NK-92 (cell line): ENCODE measurements around the gene ZDHHC6.
"Not testable (repeated sequence)": the region's sequence is repeated elsewhere in the genome, so short reads cannot be mapped to it uniquely, and the experiment has no call there.

Experiments
- DNase-seq: peaks from one replicate; lab custom pipeline; 2025; ENCODE audit not compliant: unreplicated experiment; lab: John Stamatoyannopoulos, UW

Gene ZDHHC6

DNA sequence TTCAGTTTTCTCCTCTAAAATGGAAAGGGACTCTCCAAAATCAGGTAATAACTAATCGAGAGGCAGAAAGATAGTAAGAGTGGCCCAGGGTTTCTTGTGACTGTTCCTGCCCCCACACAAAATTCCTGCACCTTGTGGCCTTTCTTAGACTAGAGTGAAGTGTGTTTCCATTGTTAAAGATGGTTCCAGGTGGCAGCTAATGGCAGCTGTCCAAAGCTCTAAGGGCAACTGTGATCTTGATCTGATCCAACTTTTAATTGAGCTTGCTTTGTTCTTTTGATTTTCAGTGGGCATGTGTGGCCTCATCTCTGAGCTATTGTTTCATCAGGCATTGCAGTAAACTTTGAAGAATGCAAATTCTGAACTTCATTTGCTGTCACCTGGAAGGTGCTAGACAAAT is 53.4 kb downstream of the ZDHHC6 start:
- no peak for DNase-seq

DNA sequence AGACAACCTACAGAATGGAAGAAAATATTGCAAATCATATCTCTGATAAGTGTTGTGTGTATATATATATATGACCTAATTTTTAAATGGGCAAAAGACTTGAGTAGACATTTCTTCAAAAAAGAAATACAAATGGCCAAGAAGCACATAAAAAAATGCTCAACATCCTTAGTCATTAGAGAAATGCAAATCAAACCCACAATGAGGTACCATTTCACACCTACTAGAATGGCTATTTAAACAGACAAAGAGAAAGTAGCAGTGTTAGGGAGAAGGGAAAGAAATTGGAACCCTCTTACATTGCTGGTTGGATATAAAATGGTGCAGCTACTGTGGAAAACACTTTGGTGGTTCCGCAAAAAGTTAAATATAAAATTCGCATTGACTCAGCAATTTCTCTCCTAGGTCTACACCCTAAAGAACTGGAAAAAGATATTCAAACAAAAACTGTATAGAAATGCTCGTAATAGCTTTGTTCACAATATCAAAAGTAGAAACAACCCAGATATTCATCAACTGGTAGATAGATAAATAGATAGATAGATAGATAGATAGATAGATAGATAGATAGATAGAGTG is 56.5 kb downstream of the ZDHHC6 start:
- DNase-seq: no peak

DNA sequence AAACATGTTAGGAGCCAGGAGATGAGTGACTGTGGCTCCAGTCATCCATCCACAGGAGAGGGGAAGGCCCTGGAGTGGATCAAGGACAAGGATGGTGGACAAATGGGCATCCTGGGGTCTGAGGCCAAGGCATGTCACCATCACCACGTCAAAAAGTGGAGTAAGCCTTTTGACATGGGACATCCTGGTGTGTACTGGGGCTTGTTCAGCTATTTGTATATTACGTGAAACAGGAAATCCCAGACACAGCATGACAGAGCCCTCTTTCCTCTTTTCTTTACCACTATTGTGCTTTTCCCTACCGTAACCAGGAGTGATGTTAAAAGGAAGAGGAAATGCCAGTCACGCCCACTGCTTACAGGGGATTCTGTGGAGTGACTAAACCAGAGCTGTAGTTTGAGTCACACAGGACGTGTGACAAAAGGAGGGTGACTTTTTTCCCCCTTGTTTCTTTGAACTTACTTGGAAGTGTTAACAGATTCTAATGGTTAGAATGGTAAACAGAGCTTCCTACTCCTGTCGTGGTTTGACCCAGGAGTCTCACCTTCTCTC is 57.4 kb downstream of the ZDHHC6 start:
- no peak for DNase-seq

DNA sequence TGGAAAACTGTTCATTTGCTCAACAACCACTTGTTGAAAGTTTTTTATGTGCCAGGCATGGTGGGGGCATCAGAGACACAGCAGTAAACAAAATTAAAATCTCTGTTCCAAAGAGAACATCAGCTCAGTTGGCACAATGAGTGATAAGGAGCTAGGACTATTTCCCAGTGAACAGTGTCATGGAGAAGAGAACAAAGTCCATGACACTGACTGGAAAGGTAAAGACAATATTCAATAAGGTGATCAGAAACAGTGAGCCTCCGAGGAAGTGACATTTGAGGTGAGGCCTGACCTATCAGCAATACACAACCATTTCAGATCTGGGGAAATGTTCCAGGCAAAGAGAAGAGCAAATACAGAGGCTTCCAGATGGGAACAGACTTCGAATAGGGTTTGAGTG is 58.2 kb downstream of the ZDHHC6 start:
- DNase-seq: no peak

DNA sequence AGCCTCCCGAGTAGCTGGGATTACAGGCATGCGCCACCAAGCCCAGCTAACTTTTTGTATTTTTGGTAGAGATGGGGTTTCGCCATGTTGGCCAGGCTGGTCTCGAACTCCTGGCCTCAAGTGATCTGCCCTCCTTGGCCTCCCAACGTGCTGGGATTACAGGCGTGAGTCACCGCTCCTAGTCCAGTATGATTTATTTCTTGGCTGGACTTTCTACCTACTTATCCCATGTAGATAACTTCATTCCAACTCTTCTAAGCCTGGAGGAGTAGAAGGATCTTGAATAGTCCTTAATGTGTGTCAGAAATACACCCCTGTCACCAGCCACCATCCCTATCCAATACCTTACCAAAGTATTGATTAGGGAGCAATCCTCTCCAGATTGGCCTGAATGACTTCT is 58.7 kb downstream of the ZDHHC6 start:
- DNase-seq: not testable (repeated sequence)

DNA sequence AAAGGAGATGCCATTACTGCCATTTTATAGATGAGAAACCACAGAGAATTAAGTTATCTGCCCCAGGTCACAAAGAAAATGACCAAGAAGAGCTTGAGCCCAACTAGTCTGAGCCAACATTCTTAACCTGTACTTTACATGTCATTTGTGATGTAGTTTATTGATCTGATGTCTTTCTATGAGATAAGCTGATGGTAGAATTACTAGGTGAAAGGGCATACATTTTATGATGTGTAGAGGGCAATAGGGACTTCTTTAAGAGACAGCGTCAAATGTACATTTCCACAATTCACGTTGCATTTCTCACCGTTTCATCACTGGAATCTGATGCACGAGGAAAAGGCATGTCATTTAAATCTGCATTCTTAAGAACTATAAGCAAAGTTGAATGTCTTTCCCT is 61.5 kb downstream of the ZDHHC6 start:
- no peak for DNase-seq

DNA sequence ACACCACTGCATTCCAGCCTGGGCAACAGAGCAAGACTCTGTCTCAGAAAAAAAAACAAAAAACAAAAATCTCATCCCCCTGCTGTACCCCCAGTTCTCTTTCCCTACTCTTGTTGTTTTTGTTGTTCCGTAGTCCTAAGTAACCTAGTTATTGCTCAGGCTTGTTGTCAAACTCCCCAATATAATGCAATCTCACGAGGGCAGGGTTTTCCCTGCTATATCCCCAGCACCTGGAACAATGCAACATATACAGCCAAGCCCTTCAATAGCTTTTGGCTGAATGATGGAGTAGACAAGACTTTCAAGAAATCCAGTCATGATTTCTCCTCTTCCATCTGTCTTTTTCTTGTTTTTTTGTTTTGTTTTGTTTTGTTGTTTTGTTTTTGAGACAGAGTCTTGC is 62.6 kb downstream of the ZDHHC6 start:
- no peak for DNase-seq

DNA sequence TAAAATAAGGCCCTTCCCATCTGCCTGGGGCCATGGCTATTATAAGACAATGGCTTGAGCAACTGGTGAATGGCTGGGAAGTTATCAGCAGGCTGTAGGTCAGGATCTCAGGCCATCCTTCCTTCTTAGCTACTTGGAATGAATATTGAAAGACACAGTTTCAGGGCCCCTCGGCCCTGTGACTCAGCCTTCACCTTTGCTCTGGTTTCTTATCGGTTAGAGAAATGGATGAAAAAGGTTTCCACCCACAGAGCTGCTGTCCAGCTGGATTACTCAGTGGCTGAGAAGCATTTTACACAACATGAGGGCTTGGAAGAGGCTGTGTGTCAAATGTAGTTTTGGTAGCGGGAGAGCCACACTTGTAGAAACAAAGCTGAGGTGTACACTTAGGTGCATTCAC is 63.4 kb downstream of the ZDHHC6 start:
- DNase-seq: no peak

DNA sequence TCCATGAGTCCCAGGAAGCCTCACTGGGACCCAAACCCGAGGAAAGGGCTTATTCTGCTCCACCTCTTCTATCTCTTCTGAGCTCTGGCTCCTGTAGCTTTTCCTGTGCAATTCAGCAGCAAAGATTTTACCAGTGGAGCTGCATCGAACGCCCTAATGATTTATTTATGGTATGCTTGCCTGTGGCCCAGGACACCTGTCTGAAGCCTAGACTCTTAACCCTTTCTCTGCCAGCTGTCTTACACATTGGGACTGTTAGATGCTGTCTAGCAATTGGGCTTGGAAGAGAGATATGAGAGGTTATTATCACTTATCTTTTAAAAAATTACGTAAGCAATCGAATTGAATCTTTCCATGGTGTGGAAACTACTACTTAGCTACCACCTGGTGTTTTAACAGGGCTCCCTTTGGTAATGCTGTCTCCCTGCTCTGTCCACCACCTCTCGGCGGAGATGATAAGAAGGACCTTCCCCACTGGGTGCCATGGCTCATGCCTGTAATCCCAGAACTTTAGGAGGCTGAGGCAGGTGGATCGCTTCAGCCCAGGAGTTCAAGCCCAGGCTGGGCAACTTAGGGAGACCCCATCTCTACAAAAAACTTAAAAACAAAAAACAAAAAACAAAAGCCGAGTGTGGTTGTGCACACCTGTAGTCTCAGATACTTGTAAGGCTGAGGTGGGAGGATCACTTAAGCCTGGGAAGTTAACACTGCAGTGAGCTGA is 64.0 kb downstream of the ZDHHC6 start:
- no peak for DNase-seq
